Lower leg skin (tissue), 4 donors: Measurements from ENCODE around the gene SLC6A7. TPM values are rescaled to one million over a fixed set of nuclear protein-coding genes. Genes with fewer than 3 reads are reported as not detected.

ENCODE experiments used
- DNase-seq, 2 donors: peaks; one replicate each; pipeline ENCODE4 v3.0.0-alpha.2; 2019; ENCODE audit warnings: low spot score in 2 of 2
- H3K4me3 ChIP-seq: fragments of 200-600 bp; sonication (generic); 2 replicates; pipeline ENCODE4 v1.5.1; 2017; ENCODE audit warnings: mild to moderate bottlenecking, low read depth; ENCODE audit not compliant: poor library complexity, severe bottlenecking
- POLR2A ChIP-seq, 2 donors: fragments of 450-650 bp; IDR thresholded peaks; one replicate each; pipeline ENCODE4 v1.6.1; 2016 to 2017; ENCODE audit warnings: antibody characterized with exemption in 2 of 2, mild to moderate bottlenecking in 1 of 2, moderate library complexity in 1 of 2
- WGBS, 2 donors: methylation state at CpG; one replicate each; pipeline ENCODE4 v1.1.5; 2018; 5-methylcytosine and 5-hydroxymethylcytosine counted together
- intact Hi-C: fragments of 100-400 bp; cut with DNase I; formaldehyde crosslinking; loops from one replicate; pipeline ENCODE4 v1.15.0; 2023; ENCODE audit warnings: low total_unique reads
- total RNA-seq, 4 donors: library from RNA; depleted of rRNA; stranded (reverse); fragments of >200 nt; gene quantifications; one replicate each; pipeline ENCODE4 v1.1.0, GENCODE V29; 2016
- TF ChIP-seq, protein P1 (sequence below), 3 donors: fragments of 450-650 bp; IDR thresholded peaks; one replicate each; pipeline ENCODE4 v1.5.1; 2016; ENCODE audit warnings: antibody characterized with exemption in 3 of 3, mild to moderate bottlenecking in 3 of 3, moderate library complexity in 2 of 3

The SLC6A7 gene
- total RNA-seq, 4 donors from 2014 or later: 0.88 TPM; not detected in 3

DNA sequence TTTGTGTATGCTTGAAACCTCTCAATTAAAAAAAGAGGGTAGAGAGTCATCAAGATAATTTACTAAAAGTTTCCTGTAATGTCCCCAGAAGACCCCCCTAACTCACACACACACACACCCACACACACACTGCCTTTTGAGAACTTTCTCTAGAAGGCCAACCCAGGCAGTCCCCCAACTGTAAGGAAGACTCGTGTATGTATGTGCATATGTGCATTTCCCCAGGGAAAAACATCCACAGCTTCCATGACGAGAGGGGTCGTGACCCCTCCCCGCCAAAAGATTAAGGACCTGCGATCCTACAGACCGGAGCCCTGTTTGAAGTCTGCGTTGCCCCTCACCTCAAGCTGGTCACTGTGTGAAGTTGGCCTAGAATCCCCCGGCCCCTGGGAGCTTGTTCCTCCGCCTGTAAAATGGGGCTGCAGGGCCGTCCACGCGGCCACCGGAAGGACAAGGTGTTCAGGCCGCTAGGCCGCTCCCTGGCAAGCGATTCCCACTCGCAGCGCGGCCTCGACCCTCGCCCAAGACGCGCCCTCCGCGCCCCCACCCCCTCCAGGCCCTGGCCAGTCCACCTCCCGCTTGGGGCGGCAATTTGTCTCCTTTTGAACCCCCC, 23.7 kb upstream of the SLC6A7 start:
- 68 to 69% methylated on average over 20 to 25 of the region's 27 CpGs for WGBS, 2 donors
- TF ChIP-seq, protein P1, sequence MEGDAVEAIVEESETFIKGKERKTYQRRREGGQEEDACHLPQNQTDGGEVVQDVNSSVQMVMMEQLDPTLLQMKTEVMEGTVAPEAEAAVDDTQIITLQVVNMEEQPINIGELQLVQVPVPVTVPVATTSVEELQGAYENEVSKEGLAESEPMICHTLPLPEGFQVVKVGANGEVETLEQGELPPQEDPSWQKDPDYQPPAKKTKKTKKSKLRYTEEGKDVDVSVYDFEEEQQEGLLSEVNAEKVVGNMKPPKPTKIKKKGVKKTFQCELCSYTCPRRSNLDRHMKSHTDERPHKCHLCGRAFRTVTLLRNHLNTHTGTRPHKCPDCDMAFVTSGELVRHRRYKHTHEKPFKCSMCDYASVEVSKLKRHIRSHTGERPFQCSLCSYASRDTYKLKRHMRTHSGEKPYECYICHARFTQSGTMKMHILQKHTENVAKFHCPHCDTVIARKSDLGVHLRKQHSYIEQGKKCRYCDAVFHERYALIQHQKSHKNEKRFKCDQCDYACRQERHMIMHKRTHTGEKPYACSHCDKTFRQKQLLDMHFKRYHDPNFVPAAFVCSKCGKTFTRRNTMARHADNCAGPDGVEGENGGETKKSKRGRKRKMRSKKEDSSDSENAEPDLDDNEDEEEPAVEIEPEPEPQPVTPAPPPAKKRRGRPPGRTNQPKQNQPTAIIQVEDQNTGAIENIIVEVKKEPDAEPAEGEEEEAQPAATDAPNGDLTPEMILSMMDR (IDR thresholded peaks at IDR 0.05): no peak
- TF ChIP-seq POLR2A (IDR thresholded peaks at IDR 0.05): no peak
- intact Hi-C loops: no loop called here
- no peak for DNase-seq
- H3K4me3 ChIP-seq: no peak overlapping the region

DNA sequence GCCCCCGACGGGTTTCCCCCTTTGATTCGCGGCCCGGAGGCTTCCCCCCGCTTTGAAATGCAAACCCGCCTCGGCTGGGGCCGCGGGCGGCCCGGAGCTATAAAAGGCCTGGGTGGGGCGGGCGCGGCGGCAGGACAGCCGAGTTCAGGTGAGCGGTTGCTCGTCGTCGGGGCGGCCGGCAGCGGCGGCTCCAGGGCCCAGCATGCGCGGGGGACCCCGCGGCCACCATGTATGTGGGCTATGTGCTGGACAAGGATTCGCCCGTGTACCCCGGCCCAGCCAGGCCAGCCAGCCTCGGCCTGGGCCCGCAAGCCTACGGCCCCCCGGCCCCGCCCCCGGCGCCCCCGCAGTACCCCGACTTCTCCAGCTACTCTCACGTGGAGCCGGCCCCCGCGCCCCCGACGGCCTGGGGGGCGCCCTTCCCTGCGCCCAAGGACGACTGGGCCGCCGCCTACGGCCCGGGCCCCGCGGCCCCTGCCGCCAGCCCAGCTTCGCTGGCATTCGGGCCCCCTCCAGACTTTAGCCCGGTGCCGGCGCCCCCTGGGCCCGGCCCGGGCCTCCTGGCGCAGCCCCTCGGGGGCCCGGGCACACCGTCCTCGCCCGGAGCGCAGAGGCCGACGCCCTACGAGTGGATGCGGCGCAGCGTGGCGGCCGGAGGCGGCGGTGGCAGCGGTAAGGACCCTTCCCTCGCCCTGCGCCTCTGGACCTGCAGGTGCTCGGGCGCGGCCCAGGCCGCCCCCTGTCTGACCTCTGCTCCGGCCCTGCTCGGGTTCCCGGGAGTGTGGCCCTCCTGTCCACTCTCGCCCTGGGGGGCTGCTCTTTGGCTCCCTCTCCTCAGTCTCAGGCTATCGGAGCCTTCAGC, 23.0 kb upstream of the SLC6A7 start, which contains the start of gene CDX1:
Gene CDX1, plus strand, starts transcription at position 129 of the 862 bp plus-strand sequence. Its CDS starts 99 bp downstream, at position 228.
- 27 to 54% methylated on average over 29 to 44 of the region's 93 CpGs for WGBS, 2 donors
- TF ChIP-seq POLR2A (IDR thresholded peaks at IDR 0.05): no peak
- TF ChIP-seq, protein P1 (IDR thresholded peaks at IDR 0.05): no peak
- no peak within 1 kb of the TSS for H3K4me3 ChIP-seq
- intact Hi-C loops: no loop called here
- DNase-seq: no peak

DNA sequence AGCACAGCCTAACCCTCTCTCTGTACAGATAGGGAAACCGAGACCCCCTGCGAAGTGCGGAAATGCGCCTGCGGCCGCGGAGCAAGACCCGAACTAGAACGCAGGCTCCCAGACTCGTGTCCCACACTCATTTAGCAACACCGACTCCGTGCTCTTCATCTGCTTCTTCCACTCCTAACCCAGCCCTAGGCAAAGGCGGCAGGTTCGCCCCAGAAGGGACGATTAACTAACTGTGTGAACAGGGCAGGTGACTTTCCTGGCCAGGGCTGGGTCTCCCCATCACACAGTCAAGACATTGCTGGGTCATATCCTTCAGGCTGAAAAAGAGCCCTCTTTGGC, 22.4 kb upstream of the SLC6A7 start:
- DNase-seq: no peak
- WGBS, 2 donors: 47 to 60% methylated on average over 15 of the region's 15 CpGs
- no peak overlapping the region for H3K4me3 ChIP-seq
- TF ChIP-seq, protein P1 (IDR thresholded peaks at IDR 0.05): no peak
- TF ChIP-seq POLR2A (IDR thresholded peaks at IDR 0.05): no peak
- intact Hi-C loops: no loop called here

DNA sequence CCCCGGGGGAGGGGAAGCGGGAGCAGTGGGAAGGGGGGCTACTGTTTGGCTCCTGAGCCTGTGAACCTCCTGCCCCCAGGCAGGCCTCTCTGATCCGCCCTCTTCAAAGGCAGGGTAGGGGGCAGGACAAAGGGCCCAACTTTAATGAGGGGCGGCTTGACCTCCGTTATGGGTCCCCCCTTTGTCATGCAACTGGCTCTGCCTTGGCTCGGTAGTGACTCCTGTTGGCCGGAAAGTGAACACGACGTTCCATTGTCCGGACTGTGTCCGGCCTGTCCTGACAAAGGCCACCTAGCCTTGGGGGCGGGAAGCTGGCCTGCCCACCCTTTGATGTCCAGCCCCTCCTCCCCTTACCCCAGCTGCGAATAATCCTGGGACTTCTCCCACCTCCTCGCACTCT, 22.0 kb upstream of the SLC6A7 start:
- 83 to 87% methylated on average over 13 to 14 of the region's 14 CpGs for WGBS, 2 donors
- intact Hi-C loops: no loop called here
- DNase-seq: no peak
- no peak overlapping the region for H3K4me3 ChIP-seq
- TF ChIP-seq, protein P1 (IDR thresholded peaks at IDR 0.05): no peak

DNA sequence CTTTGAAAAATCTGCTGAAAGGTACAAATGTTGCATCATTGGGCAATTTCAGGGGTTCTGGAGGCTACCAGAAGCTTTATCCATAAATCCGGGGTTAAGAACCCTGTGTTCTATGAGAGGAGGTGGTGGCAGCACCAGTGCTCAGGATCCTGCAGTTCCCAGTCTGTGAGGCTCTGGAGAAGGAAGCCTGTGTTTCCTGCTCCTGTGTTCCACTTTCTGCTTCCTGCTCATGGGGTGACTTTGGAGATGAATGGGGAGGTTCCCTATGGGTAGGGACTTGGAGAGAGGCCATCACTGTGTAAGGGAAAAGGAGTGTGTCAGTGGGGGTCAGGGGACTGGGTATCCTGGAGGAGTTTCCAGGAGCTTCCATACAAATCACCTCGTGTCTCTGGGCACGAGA, 21.0 kb upstream of the SLC6A7 start:
- intact Hi-C loops: no loop called here
- DNase-seq: no peak
- no peak for TF ChIP-seq POLR2A (IDR thresholded peaks at IDR 0.05)
- H3K4me3 ChIP-seq: no peak overlapping the region
- WGBS, 2 donors: 33 to 39% methylated on average over 3 of the region's 3 CpGs

DNA sequence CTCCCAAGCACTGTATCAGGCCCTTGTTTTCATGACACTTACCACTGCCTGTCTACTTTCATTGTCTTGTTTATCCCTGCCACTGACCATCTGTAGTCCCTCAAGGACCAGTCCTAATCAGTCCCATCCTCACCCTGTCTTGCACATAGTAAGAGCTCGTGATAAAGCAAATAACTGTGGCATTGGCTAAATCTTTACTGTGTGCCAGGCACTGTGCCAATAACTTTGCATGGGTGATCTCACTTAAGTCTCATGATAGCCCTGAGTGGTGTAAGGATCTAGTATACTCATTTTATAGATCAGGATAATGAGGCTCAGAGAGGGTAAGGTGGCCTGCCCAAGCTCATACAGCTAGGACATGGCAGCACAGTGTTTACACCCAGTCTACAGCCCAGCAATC, 17.7 kb upstream of the SLC6A7 start:
- no peak for DNase-seq
- H3K4me3 ChIP-seq: no peak overlapping the region
- TF ChIP-seq, protein P1 (IDR thresholded peaks at IDR 0.05): no peak
- no peak for TF ChIP-seq POLR2A (IDR thresholded peaks at IDR 0.05)
- 65 to 70% methylated on average over 1 of the region's 1 CpG for WGBS, 2 donors
- intact Hi-C loops: no loop called here
